GM23338 (cell line): ENCODE results near the gene TMEM271. TPM values are rescaled to one million over a fixed set of nuclear protein-coding genes. Genes with fewer than 3 reads are reported as not detected.

Source experiments
- ATAC-seq: fragments of 200-7000 bp; cut with Tn5 transposase; 3 replicates; pipeline ENCODE4 v1.9.1; 2020
- DNase-seq: peaks from one replicate; pipeline ENCODE4 v3.0.0-alpha.2; 2015; ENCODE audit warnings: low spot score
- H2AFZ ChIP-seq: fragments of 200-600 bp; sonication (generic); 2 replicates; pipeline ENCODE4 v1.8.0; 2016; ENCODE audit warnings: antibody characterized with exemption, mild to moderate bottlenecking, moderate library complexity
- H3F3A ChIP-seq: fragments of 200-600 bp; sonication (generic); replicated peaks from 2 replicates; pipeline ENCODE4 v1.8.0; 2017; ENCODE audit warnings: antibody characterized with exemption, mixed run types, low read depth
- H3K27ac ChIP-seq: fragments of 200-600 bp; sonication (generic); 2 replicates; pipeline ENCODE4 v1.6.1; 2016; ENCODE audit warnings: low read depth
- H3K27me3 ChIP-seq: fragments of 200-600 bp; sonication (generic); 2 replicates; pipeline ENCODE4 v1.8.0; 2016; ENCODE audit warnings: mild to moderate bottlenecking, mixed run types, moderate library complexity; ENCODE audit not compliant: insufficient read depth
- H3K36me3 ChIP-seq: fragments of 200-600 bp; sonication (generic); 2 replicates; pipeline ENCODE4 v1.8.0; 2016; ENCODE audit warnings: mild to moderate bottlenecking; ENCODE audit not compliant: insufficient read depth
- H3K4me1 ChIP-seq: fragments of 200-600 bp; sonication (generic); 2 replicates; pipeline ENCODE4 v1.8.0; 2016; ENCODE audit warnings: mild to moderate bottlenecking, moderate library complexity; ENCODE audit not compliant: insufficient read depth
- H3K4me2 ChIP-seq: fragments of 200-600 bp; sonication (generic); 2 replicates; pipeline ENCODE4 v1.7.1; 2017; ENCODE audit warnings: mixed run types
- H3K4me3 ChIP-seq: fragments of 200-600 bp; sonication (generic); 2 replicates; pipeline ENCODE4 v1.6.1; 2016; ENCODE audit warnings: mixed run types
- H3K79me2 ChIP-seq: fragments of 200-600 bp; sonication (generic); replicated peaks from 2 replicates; pipeline ENCODE4 v1.8.0; 2017; ENCODE audit warnings: mild to moderate bottlenecking; ENCODE audit not compliant: insufficient read depth
- H3K9me2 ChIP-seq: fragments of 200-600 bp; sonication (generic); 2 replicates; pipeline ENCODE4 v1.8.0; 2017; ENCODE audit not compliant: insufficient read depth
- H4K20me1 ChIP-seq: fragments of 200-600 bp; sonication (generic); replicated peaks from 2 replicates; pipeline ENCODE4 v1.8.0; 2017; ENCODE audit warnings: mild to moderate bottlenecking; ENCODE audit not compliant: insufficient read depth
- H3K27ac Mint-ChIP-seq: 2 replicates; pipeline ENCODE4 v1.8.0; 2020; ENCODE audit warnings: inconsistent platforms, mild to moderate bottlenecking, moderate library complexity, mixed read lengths
- H3K27me3 Mint-ChIP-seq: 3 replicates; pipeline ENCODE4 v1.8.0; 2022; ENCODE audit warnings: low read depth, mild to moderate bottlenecking, moderate library complexity, mixed read lengths, inconsistent platforms; ENCODE audit not compliant: insufficient read depth, poor library complexity
- H3K36me3 Mint-ChIP-seq: 3 replicates; pipeline ENCODE4 v1.8.0; 2021; ENCODE audit warnings: low read depth, mild to moderate bottlenecking, inconsistent platforms, moderate library complexity, mixed read lengths
- H3K4me1 Mint-ChIP-seq: 3 replicates; pipeline ENCODE4 v1.8.0; 2020; ENCODE audit warnings: mild to moderate bottlenecking, inconsistent platforms, mixed read lengths
- H3K4me3 Mint-ChIP-seq: 3 replicates; pipeline ENCODE4 v1.8.0; 2021; ENCODE audit warnings: moderate library complexity, mild to moderate bottlenecking, inconsistent platforms, mixed read lengths
- H3K9me3 Mint-ChIP-seq: 3 replicates; pipeline ENCODE4 v1.8.0; 2020; ENCODE audit warnings: moderate library complexity, mild to moderate bottlenecking, inconsistent platforms, mixed read lengths
- CREB1 ChIP-seq: fragments of 250-450 bp; sonication (Bioruptor Pico); IDR thresholded peaks from 2 replicates; pipeline ENCODE4 v1.5.0; 2020; ENCODE audit warnings: low read depth, mild to moderate bottlenecking, moderate library complexity
- EZH2 ChIP-seq: fragments of 200-600 bp; sonication (generic); IDR thresholded peaks from one replicate; pipeline ENCODE4 v1.8.0; 2017; ENCODE audit warnings: antibody characterized with exemption, mild to moderate bottlenecking, low read depth; ENCODE audit not compliant: unreplicated experiment
- EZH2phosphoT487 ChIP-seq: fragments of 200-600 bp; sonication (generic); IDR thresholded peaks from one replicate; pipeline ENCODE4 v1.8.1; 2018; ENCODE audit warnings: antibody characterized with exemption; ENCODE audit not compliant: unreplicated experiment
- JUNB ChIP-seq: IDR thresholded peaks from one replicate; pipeline ENCODE4 v1.6.1; 2016; ENCODE audit warnings: antibody characterized with exemption; ENCODE audit not compliant: unreplicated experiment
- NANOG ChIP-seq: IDR thresholded peaks from 2 replicates; pipeline ENCODE4 v1.6.1; 2016; ENCODE audit warnings: antibody characterized with exemption, borderline replicate concordance
- POLR2AphosphoS5 ChIP-seq: IDR thresholded peaks from 2 replicates; pipeline ENCODE4 v1.6.1; 2016; ENCODE audit warnings: antibody characterized with exemption, low read depth
- STAT1 ChIP-seq: IDR thresholded peaks from one replicate; pipeline ENCODE4 v1.6.1; 2016; ENCODE audit warnings: antibody characterized with exemption; ENCODE audit not compliant: unreplicated experiment
- ZNF114 ChIP-seq: fragments of 250-450 bp; sonication (Bioruptor Pico); IDR thresholded peaks from 2 replicates; pipeline ENCODE4 v1.5.0; 2020; ENCODE audit warnings: mild to moderate bottlenecking, moderate library complexity
- polyA plus RNA-seq: library from polyadenylated mRNA; unstranded; fragments of >200 nt; fragmentation: Nextera tagmentation; extraction: Ambion mirVana; gene quantifications from 2 replicates; pipeline ENCODE4 v1.2.1, GENCODE V29; 2016
- total RNA-seq: library from RNA; depleted of rRNA; stranded (reverse); fragments of >200 nt; shearing (Covaris generic); gene quantifications from 2 replicates; pipeline ENCODE4 v1.2.3, GENCODE V29; 2014
- TF ChIP-seq, protein P1 (sequence below): IDR thresholded peaks from one replicate; pipeline ENCODE4 v1.6.1; 2018; ENCODE audit warnings: antibody characterized with exemption; ENCODE audit not compliant: unreplicated experiment
- TF ChIP-seq, protein P2 (sequence below): fragments of 250-450 bp; sonication (Bioruptor Pico); IDR thresholded peaks from 2 replicates; pipeline ENCODE4 v1.5.0; 2020; ENCODE audit warnings: mild to moderate bottlenecking, moderate library complexity
- TF ChIP-seq, protein P3 (sequence below): IDR thresholded peaks from 2 replicates; pipeline ENCODE4 v1.6.1; 2016; ENCODE audit warnings: antibody characterized with exemption
- TF ChIP-seq, protein P4 (sequence below), 2 experiments: fragments of 200-600 bp in 1 of 2; sonication (generic) in 1 of 2; conservative IDR thresholded peaks; 2 replicates each; pipeline versions ENCODE4 v1.5.1 to v1.6.1; 2016 to 2017; ENCODE audit warnings: antibody characterized with exemption in 2 of 2, low read depth in 2 of 2, mild to moderate bottlenecking in 2 of 2, moderate library complexity in 1 of 2

TMEM271 gene
- total and polyA plus RNA-seq, 2 experiments from 2014 or later: 0.11 TPM; not detected in 1

DNA sequence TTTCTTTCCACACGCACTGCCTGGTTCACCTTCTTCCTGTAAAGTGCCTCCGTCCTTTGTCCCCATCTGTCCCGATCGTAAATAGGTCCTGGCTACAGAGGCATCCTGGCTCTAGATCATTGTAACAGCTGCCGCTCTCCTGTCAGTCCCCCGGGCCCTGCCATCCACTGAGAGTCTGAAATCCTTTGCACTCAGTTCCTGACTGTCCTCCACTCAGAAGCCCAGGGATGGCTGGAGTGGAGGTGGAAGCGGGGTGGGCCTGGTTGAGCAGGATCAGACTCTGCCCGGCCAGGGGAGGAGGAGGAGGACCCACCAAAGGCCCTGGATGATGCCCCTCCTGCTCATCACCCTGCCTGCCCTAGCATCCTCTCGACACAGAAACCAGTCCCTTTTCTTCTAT lies 47.3 kb downstream of the TMEM271 start:
- Histone ChIP-seq H3K4me1 (no peaks in the 10 kb centered on the region), H3K4me3 (no peak overlapping the region), H3K27ac (no peak overlapping the region), H3F3A (no peaks in the 10 kb centered on the region), H2AFZ (no peak overlapping the region), H3K9me2 (no peaks in the 10 kb centered on the region), H4K20me1 (0 out of 2 replicates have a peak, but pooled peaks cover 6% of the 10 kb centered on the region), H3K4me2 (no peak overlapping the region), H3K36me3 (peaks cover 9% of the 10 kb centered on the region; the same call in 1 of the 2 replicates), H3K79me2 (no peaks in the 10 kb centered on the region; the same call in 1 of the 2 replicates), H3K27me3 (no peaks in the 10 kb centered on the region)
- no peak for ATAC-seq
- H3K27me3 Mint-ChIP-seq: peaks cover 5% of the 10 kb centered on the region
- H3K4me1 Mint-ChIP-seq: peaks cover 9% of the 10 kb centered on the region; the same call in 2 of the 3 replicates
- H3K4me3 Mint-ChIP-seq: no peak overlapping the region
- peaks cover 65% of the 10 kb centered on the region for H3K36me3 Mint-ChIP-seq
- H3K27ac Mint-ChIP-seq: no peak overlapping the region
- no peak for DNase-seq
- TF ChIP-seq ZNF114 (no peak), JUNB (no peak), NANOG (no peak), POLR2AphosphoS5 (no peak), EZH2 (no peak), EZH2phosphoT487 (no peak), STAT1 (no peak), CREB1 (no peak)
- TF ChIP-seq, protein P1, sequence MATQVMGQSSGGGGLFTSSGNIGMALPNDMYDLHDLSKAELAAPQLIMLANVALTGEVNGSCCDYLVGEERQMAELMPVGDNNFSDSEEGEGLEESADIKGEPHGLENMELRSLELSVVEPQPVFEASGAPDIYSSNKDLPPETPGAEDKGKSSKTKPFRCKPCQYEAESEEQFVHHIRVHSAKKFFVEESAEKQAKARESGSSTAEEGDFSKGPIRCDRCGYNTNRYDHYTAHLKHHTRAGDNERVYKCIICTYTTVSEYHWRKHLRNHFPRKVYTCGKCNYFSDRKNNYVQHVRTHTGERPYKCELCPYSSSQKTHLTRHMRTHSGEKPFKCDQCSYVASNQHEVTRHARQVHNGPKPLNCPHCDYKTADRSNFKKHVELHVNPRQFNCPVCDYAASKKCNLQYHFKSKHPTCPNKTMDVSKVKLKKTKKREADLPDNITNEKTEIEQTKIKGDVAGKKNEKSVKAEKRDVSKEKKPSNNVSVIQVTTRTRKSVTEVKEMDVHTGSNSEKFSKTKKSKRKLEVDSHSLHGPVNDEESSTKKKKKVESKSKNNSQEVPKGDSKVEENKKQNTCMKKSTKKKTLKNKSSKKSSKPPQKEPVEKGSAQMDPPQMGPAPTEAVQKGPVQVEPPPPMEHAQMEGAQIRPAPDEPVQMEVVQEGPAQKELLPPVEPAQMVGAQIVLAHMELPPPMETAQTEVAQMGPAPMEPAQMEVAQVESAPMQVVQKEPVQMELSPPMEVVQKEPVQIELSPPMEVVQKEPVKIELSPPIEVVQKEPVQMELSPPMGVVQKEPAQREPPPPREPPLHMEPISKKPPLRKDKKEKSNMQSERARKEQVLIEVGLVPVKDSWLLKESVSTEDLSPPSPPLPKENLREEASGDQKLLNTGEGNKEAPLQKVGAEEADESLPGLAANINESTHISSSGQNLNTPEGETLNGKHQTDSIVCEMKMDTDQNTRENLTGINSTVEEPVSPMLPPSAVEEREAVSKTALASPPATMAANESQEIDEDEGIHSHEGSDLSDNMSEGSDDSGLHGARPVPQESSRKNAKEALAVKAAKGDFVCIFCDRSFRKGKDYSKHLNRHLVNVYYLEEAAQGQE: no peak
- TF ChIP-seq, protein P2, sequence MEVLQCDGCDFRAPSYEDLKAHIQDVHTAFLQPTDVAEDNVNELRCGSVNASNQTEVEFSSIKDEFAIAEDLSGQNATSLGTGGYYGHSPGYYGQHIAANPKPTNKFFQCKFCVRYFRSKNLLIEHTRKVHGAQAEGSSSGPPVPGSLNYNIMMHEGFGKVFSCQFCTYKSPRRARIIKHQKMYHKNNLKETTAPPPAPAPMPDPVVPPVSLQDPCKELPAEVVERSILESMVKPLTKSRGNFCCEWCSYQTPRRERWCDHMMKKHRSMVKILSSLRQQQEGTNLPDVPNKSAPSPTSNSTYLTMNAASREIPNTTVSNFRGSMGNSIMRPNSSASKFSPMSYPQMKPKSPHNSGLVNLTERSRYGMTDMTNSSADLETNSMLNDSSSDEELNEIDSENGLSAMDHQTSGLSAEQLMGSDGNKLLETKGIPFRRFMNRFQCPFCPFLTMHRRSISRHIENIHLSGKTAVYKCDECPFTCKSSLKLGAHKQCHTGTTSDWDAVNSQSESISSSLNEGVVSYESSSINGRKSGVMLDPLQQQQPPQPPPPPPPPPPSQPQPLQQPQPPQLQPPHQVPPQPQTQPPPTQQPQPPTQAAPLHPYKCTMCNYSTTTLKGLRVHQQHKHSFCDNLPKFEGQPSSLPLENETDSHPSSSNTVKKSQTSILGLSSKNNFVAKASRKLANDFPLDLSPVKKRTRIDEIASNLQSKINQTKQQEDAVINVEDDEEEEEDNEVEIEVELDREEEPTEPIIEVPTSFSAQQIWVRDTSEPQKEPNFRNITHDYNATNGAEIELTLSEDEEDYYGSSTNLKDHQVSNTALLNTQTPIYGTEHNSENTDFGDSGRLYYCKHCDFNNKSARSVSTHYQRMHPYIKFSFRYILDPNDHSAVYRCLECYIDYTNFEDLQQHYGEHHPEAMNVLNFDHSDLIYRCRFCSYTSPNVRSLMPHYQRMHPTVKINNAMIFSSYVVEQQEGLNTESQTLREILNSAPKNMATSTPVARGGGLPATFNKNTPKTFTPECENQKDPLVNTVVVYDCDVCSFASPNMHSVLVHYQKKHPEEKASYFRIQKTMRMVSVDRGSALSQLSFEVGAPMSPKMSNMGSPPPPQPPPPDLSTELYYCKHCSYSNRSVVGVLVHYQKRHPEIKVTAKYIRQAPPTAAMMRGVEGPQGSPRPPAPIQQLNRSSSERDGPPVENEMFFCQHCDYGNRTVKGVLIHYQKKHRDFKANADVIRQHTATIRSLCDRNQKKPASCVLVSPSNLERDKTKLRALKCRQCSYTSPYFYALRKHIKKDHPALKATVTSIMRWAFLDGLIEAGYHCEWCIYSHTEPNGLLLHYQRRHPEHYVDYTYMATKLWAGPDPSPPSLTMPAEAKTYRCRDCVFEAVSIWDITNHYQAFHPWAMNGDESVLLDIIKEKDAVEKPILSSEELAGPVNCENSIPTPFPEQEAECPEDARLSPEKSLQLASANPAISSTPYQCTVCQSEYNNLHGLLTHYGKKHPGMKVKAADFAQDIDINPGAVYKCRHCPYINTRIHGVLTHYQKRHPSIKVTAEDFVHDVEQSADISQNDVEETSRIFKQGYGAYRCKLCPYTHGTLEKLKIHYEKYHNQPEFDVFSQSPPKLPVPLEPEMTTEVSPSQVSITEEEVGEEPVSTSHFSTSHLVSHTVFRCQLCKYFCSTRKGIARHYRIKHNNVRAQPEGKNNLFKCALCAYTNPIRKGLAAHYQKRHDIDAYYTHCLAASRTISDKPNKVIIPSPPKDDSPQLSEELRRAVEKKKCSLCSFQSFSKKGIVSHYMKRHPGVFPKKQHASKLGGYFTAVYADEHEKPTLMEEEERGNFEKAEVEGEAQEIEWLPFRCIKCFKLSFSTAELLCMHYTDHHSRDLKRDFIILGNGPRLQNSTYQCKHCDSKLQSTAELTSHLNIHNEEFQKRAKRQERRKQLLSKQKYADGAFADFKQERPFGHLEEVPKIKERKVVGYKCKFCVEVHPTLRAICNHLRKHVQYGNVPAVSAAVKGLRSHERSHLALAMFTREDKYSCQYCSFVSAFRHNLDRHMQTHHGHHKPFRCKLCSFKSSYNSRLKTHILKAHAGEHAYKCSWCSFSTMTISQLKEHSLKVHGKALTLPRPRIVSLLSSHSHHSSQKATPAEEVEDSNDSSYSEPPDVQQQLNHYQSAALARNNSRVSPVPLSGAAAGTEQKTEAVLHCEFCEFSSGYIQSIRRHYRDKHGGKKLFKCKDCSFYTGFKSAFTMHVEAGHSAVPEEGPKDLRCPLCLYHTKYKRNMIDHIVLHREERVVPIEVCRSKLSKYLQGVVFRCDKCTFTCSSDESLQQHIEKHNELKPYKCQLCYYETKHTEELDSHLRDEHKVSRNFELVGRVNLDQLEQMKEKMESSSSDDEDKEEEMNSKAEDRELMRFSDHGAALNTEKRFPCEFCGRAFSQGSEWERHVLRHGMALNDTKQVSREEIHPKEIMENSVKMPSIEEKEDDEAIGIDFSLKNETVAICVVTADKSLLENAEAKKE (CRISPR knock-in tag): no peak
- TF ChIP-seq, protein P3, sequence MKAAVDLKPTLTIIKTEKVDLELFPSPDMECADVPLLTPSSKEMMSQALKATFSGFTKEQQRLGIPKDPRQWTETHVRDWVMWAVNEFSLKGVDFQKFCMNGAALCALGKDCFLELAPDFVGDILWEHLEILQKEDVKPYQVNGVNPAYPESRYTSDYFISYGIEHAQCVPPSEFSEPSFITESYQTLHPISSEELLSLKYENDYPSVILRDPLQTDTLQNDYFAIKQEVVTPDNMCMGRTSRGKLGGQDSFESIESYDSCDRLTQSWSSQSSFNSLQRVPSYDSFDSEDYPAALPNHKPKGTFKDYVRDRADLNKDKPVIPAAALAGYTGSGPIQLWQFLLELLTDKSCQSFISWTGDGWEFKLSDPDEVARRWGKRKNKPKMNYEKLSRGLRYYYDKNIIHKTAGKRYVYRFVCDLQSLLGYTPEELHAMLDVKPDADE: no peak
- TF ChIP-seq, protein P4, sequence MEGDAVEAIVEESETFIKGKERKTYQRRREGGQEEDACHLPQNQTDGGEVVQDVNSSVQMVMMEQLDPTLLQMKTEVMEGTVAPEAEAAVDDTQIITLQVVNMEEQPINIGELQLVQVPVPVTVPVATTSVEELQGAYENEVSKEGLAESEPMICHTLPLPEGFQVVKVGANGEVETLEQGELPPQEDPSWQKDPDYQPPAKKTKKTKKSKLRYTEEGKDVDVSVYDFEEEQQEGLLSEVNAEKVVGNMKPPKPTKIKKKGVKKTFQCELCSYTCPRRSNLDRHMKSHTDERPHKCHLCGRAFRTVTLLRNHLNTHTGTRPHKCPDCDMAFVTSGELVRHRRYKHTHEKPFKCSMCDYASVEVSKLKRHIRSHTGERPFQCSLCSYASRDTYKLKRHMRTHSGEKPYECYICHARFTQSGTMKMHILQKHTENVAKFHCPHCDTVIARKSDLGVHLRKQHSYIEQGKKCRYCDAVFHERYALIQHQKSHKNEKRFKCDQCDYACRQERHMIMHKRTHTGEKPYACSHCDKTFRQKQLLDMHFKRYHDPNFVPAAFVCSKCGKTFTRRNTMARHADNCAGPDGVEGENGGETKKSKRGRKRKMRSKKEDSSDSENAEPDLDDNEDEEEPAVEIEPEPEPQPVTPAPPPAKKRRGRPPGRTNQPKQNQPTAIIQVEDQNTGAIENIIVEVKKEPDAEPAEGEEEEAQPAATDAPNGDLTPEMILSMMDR (conservative IDR thresholded peaks at IDR 0.05; ENCODE audit: low read depth in 2 of 2): no peak
- no peaks in the 10 kb centered on the region for H3K9me3 Mint-ChIP-seq
